Measurements from ENCODE around the gene MRC1. TPM values are rescaled to one million over a fixed set of nuclear protein-coding genes. Genes with fewer than 3 reads are reported as not detected.

Gene MRC1
- polyA plus RNA-seq, 3 donors: 0.11 to 0.41 (median 0.34) TPM

- H3K4me1 Mint-ChIP-seq: peaks cover 15% of the 10 kb centered on the region
Observed at GRCh38 chr10:17801507-17801906, 7.6 kb upstream of the MRC1 start.

GRCh38 chr10:17802350-17802749, 6.8 kb upstream of the MRC1 start:
- H3K4me2 ChIP-seq (replicated peaks; ENCODE audit: extremely low read depth, low read length, poor library complexity, severe bottlenecking): no peak overlapping the region
- no peak overlapping the region for H2AFZ ChIP-seq (ENCODE audit: insufficient read depth, low read depth, low read length, poor library complexity, severe bottlenecking)
- DNase-seq: no peak
- H3K27me3 ChIP-seq (ENCODE audit: control insufficient read depth in 2 of 2, insufficient read depth in 2 of 2, low read length in 2 of 2): no peaks in the 10 kb centered on the region
- H3K36me3 Mint-ChIP-seq: no peaks in the 10 kb centered on the region
- H3K4me3 ChIP-seq (replicated peaks in 1 of 3; ENCODE audit: low read depth in 2 of 3, low read length in 3 of 3): no peak overlapping the region
- TF ChIP-seq CTCF (IDR thresholded peaks at IDR 0.05): no peak
- no peaks in the 10 kb centered on the region for H3K79me2 ChIP-seq (ENCODE audit: insufficient read depth, low read length)
- H3K4me1 Mint-ChIP-seq: peaks cover 16% of the 10 kb centered on the region
- no peak overlapping the region for H3K9ac ChIP-seq (ENCODE audit: insufficient read depth, low read length, poor library complexity, severe bottlenecking)
- H3K9me3 Mint-ChIP-seq: peaks cover 0 to 4% (median 0%) of the 10 kb centered on the region in 7 donors
- H3K27ac Mint-ChIP-seq: peak overlapping the region in 1 of 7 donors; percentile 71
- intact Hi-C loops (cut with micrococcal nuclease): loop anchor here in 1 of 2 donors (10.0 kb wide), 1 partner anchor 52 kb away; no protein-coding TSS in a partner anchor
- 100% methylated on average over 2 of the region's 11 CpGs for WGBS (ENCODE audit: insufficient coverage)
- H3K36me3 ChIP-seq (replicated peaks in 1 of 2; ENCODE audit: control insufficient read depth in 1 of 2, insufficient read depth in 2 of 2, low read length in 2 of 2): no peaks in the 10 kb centered on the region
- H4K20me1 ChIP-seq (ENCODE audit: insufficient read depth, low read length): no peaks in the 10 kb centered on the region
- no peak overlapping the region for H3K4me3 Mint-ChIP-seq
- no peak overlapping the region for H3K27ac ChIP-seq (ENCODE audit: low read depth in 1 of 2, low read length in 2 of 2)
- peaks cover 0 to 2% (median 0%) of the 10 kb centered on the region in 3 donors for H3K27me3 Mint-ChIP-seq (ENCODE audit: low read depth in 3 of 3)
- peaks cover 14 to 18% of the 10 kb centered on the region in 2 donors for H3K4me1 ChIP-seq (ENCODE audit: control insufficient read depth in 1 of 2, insufficient read depth in 2 of 2, low read length in 2 of 2)
- H3K9me3 ChIP-seq (replicated peaks in 1 of 2; ENCODE audit: control insufficient read depth in 1 of 2, insufficient read depth in 1 of 2, low read length in 2 of 2): no peaks in the 10 kb centered on the region

More at GRCh38 chr10:17801507-17801906, 7.6 kb upstream of the MRC1 start:
- Histone ChIP-seq H3K4me1 (ENCODE audit: control insufficient read depth in 1 of 2, insufficient read depth in 2 of 2, low read length in 2 of 2) (peaks cover 12 to 16% of the 10 kb centered on the region in 2 donors), H3K4me2 (replicated peaks; ENCODE audit: extremely low read depth, low read length, poor library complexity, severe bottlenecking) (no peak overlapping the region), H3K27ac (ENCODE audit: low read depth in 1 of 2, low read length in 2 of 2) (no peak overlapping the region), H4K20me1 (ENCODE audit: insufficient read depth, low read length) (no peaks in the 10 kb centered on the region), H3K9me3 (replicated peaks in 1 of 2; ENCODE audit: control insufficient read depth in 1 of 2, insufficient read depth in 1 of 2, low read length in 2 of 2) (no peaks in the 10 kb centered on the region), H3K9ac (ENCODE audit: insufficient read depth, low read length, poor library complexity, severe bottlenecking) (no peak overlapping the region), H3K27me3 (ENCODE audit: control insufficient read depth in 2 of 2, insufficient read depth in 2 of 2, low read length in 2 of 2) (no peaks in the 10 kb centered on the region), H3K79me2 (ENCODE audit: insufficient read depth, low read length) (no peaks in the 10 kb centered on the region), H3K4me3 (replicated peaks in 1 of 3; ENCODE audit: low read depth in 2 of 3, low read length in 3 of 3) (no peak overlapping the region), H3K36me3 (replicated peaks in 1 of 2; ENCODE audit: control insufficient read depth in 1 of 2, insufficient read depth in 2 of 2, low read length in 2 of 2) (no peaks in the 10 kb centered on the region), H2AFZ (ENCODE audit: insufficient read depth, low read depth, low read length, poor library complexity, severe bottlenecking) (no peak overlapping the region)
- Mint-ChIP-seq H3K27me3 (ENCODE audit: low read depth in 3 of 3) (peaks cover 0 to 2% (median 0%) of the 10 kb centered on the region in 3 donors), H3K9me3 (peaks cover 0 to 4% (median 0%) of the 10 kb centered on the region in 7 donors), H3K4me3 (no peak overlapping the region), H3K27ac (no peak overlapping the region), H3K36me3 (no peaks in the 10 kb centered on the region)
- intact Hi-C loops (cut with micrococcal nuclease): loop anchor here in 1 of 2 donors (10.0 kb wide), 1 partner anchor 53 kb away; no protein-coding TSS in a partner anchor
- WGBS (ENCODE audit: insufficient coverage): no CpG with 5 or more reads among the region's 3 CpGs
- no peak for TF ChIP-seq CTCF (IDR thresholded peaks at IDR 0.05)
- DNase-seq: no peak

Measured in CD14-positive monocyte (primary cell).